ENCODE results near the gene OR5L1. TPM values are rescaled to one million over a fixed set of nuclear protein-coding genes. Genes with fewer than 3 reads are reported as not detected.

The OR5L1 gene
- not detected for total RNA-seq
- long read RNA-seq = 0 reads

DNA sequence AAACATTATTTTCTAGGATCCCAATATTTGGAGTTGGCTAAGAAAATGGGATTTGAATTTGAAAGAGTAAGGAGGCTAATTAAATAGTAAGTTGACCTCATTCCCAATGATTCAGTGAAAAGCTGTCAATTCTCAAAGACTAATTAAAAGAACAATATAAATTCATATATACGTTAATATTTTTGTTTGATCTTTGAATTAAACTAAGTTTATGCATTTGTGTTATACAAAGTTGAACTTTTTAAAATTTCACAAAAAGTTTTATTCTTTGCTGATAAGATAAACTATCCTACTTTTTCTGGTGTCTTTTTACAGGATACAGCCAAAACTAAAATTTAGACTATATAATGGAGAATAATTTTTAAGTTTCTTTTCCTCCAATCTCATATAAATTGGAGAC is at the start of gene OR5L1:
OR5L1 (plus strand) TSS at position 301 of the 400 bp plus-strand sequence. CDS start 100 bp downstream, outside the sequence.
- H3K27ac ChIP-seq = no peak within 1 kb of the TSS
- ATAC-seq (no peak), DNase-seq (no peak)
- no peaks in the 10 kb centered on the region for H3K9me3 ChIP-seq
- no peak within 1 kb of the TSS for H3K4me3 ChIP-seq
- no peaks in the 10 kb centered on the region for H3K4me1 ChIP-seq
- no peaks in the 10 kb centered on the region for H3K36me3 ChIP-seq
- intact Hi-C loops (cut with DNase I) = no loop called here
- H3K27me3 ChIP-seq = no peaks in the 10 kb centered on the region
- TF ChIP-seq, protein P1, sequence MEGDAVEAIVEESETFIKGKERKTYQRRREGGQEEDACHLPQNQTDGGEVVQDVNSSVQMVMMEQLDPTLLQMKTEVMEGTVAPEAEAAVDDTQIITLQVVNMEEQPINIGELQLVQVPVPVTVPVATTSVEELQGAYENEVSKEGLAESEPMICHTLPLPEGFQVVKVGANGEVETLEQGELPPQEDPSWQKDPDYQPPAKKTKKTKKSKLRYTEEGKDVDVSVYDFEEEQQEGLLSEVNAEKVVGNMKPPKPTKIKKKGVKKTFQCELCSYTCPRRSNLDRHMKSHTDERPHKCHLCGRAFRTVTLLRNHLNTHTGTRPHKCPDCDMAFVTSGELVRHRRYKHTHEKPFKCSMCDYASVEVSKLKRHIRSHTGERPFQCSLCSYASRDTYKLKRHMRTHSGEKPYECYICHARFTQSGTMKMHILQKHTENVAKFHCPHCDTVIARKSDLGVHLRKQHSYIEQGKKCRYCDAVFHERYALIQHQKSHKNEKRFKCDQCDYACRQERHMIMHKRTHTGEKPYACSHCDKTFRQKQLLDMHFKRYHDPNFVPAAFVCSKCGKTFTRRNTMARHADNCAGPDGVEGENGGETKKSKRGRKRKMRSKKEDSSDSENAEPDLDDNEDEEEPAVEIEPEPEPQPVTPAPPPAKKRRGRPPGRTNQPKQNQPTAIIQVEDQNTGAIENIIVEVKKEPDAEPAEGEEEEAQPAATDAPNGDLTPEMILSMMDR (IDR thresholded peaks at IDR 0.05) = no peak

DNA sequence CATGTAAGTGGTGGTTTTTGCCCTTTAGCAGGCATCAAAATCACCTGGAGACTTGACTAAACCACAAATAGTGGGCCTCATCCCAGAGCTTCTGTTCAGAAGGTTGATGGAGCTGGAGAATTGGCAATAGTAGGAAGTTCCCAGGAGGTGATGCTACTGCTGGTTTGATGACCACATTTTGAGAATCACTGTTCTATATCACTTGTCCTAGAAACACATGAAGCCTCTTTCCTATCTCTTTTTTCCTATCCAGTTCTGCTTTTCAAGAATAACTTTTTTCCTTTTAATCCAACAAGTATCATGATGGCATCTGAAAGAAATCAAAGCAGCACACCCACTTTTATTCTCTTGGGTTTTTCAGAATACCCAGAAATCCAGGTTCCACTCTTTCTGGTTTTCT is 38.0 kb upstream of the OR5L1 start, which contains the start of gene OR5D13:
OR5D13 (plus strand) TSS at position 301 of the 400 bp plus-strand sequence; CDS start at position 301, 0 bp downstream.
- no peaks in the 10 kb centered on the region for H3K4me1 ChIP-seq
- no peaks in the 10 kb centered on the region for H3K9me3 ChIP-seq
- intact Hi-C loops (cut with DNase I) = no loop called here
- H3K4me3 ChIP-seq = no peak within 1 kb of the TSS
- no peaks in the 10 kb centered on the region for H3K27me3 ChIP-seq
- ATAC-seq = no peak
- no peak for DNase-seq
- H3K36me3 ChIP-seq = no peaks in the 10 kb centered on the region
- no peak within 1 kb of the TSS for H3K27ac ChIP-seq
- TF ChIP-seq, protein P1 (IDR thresholded peaks at IDR 0.05) = no peak

DNA sequence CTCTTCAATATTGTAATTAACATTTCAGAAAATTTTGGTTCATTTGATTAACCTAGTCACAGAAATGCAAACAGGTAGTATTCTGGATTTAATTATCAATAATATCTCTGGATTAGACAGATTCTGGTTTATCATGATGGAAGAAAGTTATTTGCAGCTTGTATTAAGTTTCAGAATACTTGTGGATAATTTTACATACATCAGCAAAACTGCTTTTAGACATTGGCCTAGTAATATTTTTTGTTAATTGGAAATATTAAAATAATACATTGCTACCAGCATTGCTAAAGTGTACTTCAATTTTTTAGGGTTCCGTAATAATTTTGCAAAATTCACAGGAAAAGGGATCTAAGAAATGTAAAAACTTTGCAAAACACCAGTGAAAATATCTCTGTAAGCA is 19.6 kb upstream of the OR5L1 start:
- no peak for DNase-seq
- Histone ChIP-seq H3K27ac (no peak overlapping the region), H3K9me3 (no peaks in the 10 kb centered on the region), H3K4me3 (no peak overlapping the region), H3K36me3 (no peaks in the 10 kb centered on the region), H3K4me1 (no peaks in the 10 kb centered on the region), H3K27me3 (no peaks in the 10 kb centered on the region)
- intact Hi-C loops (cut with DNase I) = no loop called here
- ATAC-seq = no peak
- TF ChIP-seq, protein P1 (IDR thresholded peaks at IDR 0.05) = no peak

DNA sequence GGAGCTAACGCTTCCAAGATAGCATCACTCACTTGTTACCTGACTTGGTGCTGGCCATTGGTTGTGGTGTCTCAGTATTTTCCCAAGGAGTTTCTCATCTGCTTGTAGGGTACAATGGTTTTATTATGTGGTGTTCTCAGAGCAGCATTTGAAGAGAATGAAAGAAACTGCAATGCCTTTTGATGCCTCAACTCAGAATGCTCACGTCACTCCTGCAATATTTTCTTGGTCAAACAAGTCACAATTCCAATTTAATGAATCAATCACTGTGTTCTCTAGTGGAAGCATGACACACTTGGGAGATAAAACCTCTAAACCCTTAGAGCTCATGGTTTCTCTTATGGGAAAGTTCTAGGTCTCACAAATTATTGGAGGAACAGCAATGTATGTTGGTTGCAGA is 17.8 kb upstream of the OR5L1 start:
- TF ChIP-seq, protein P1 (IDR thresholded peaks at IDR 0.05) = no peak
- ATAC-seq = no peak
- Histone ChIP-seq H3K36me3 (no peaks in the 10 kb centered on the region), H3K4me1 (no peaks in the 10 kb centered on the region), H3K4me3 (no peak overlapping the region), H3K9me3 (no peaks in the 10 kb centered on the region), H3K27me3 (no peaks in the 10 kb centered on the region), H3K27ac (no peak overlapping the region)
- intact Hi-C loops (cut with DNase I) = no loop called here
- DNase-seq = no peak

DNA sequence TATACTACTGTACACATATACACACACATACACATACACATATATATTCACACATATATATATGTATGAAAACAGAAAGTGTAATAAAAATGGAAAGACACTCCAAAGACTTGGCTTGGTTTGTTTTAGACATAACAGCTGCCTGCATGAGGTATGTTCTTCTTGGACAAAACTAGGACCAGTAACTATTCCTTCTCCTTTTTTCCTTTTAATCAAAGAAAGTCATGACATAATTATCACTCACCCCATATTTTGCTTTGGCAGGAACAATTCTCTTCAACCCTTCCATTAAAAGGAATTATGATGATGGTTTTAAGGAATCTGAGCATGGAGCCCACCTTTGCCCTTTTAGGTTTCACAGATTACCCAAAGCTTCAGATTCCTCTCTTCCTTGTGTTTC is 15.9 kb upstream of the OR5L1 start, which contains the start of gene OR5D14:
OR5D14 (plus strand) TSS at position 301 of the 400 bp plus-strand sequence; CDS start at position 301, 0 bp downstream.
- Histone ChIP-seq H3K27ac (no peak within 1 kb of the TSS), H3K4me1 (no peaks in the 10 kb centered on the region), H3K9me3 (no peaks in the 10 kb centered on the region), H3K36me3 (no peaks in the 10 kb centered on the region), H3K27me3 (no peaks in the 10 kb centered on the region), H3K4me3 (no peak within 1 kb of the TSS)
- intact Hi-C loops (cut with DNase I) = no loop called here
- TF ChIP-seq, protein P1 (IDR thresholded peaks at IDR 0.05) = no peak
- no peak for DNase-seq
- ATAC-seq = no peak

DNA sequence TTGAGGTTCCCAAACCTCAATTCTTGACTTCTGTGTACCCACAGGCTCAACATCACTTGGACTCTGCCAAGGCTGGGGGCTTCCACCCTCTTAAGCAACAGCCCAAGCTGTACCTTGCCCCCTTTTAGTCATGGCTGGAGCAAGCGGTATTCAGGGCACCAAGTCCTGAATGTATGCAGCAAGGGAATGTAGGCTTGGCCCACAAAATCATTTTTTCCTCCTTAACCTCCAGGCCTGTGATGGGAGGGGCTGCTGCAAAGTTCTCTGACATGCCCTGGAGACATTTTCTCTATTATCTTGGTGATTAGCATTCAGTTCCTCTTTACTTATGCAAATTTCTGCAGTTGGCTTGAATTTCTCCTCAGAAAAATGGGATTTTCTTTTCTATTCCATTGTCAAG is 4.9 kb upstream of the OR5L1 start:
- ATAC-seq = no peak

More for the DNA sequence above, 4.9 kb upstream of the OR5L1 start:
- H3K9me3 ChIP-seq = no peaks in the 10 kb centered on the region
- H3K36me3 ChIP-seq = no peaks in the 10 kb centered on the region
- no peaks in the 10 kb centered on the region for H3K4me1 ChIP-seq
- no peaks in the 10 kb centered on the region for H3K27me3 ChIP-seq
- H3K4me3 ChIP-seq = no peak overlapping the region
- H3K27ac ChIP-seq = no peak overlapping the region
- TF ChIP-seq, protein P1 (IDR thresholded peaks at IDR 0.05) = no peak
- DNase-seq = no peak
- intact Hi-C loops (cut with DNase I) = no loop called here

All from upper lobe of right lung (tissue), 1 donor.